HEK293 (cell line): ENCODE results near the gene DAPK2.

Experiments used
- KLF16 ChIP-seq: fragments of 450-650 bp; formaldehyde crosslinking; IDR thresholded peaks from 2 replicates; pipeline ENCODE4 v1.5.1; 2017; ENCODE audit warnings: missing biosample characterization, missing genetic modification characterization
- ZNF175 ChIP-seq: fragments of 450-650 bp; formaldehyde crosslinking; IDR thresholded peaks from 2 replicates; pipeline ENCODE4 v1.5.1; 2016; ENCODE audit warnings: missing biosample characterization, missing genetic modification characterization
- ZNF473 ChIP-seq: fragments of 450-650 bp; formaldehyde crosslinking; IDR thresholded peaks from 2 replicates; pipeline ENCODE4 v1.5.1; 2017; ENCODE audit warnings: missing biosample characterization, missing genetic modification characterization
- TF ChIP-seq, protein P1 (sequence below): fragments of 450-650 bp; formaldehyde crosslinking; optimal IDR thresholded peaks from 2 replicates; pipeline ENCODE3; 2016; ENCODE audit warnings: missing biosample characterization, mild to moderate bottlenecking, missing genetic modification characterization
- TF ChIP-seq, protein P2 (sequence below): fragments of 450-650 bp; formaldehyde crosslinking; IDR thresholded peaks from 2 replicates; pipeline ENCODE4 v1.5.1; 2016; ENCODE audit warnings: missing biosample characterization, missing genetic modification characterization
- TF ChIP-seq, protein P3 (sequence below): fragments of 450-650 bp; formaldehyde crosslinking; IDR thresholded peaks from 2 replicates; pipeline ENCODE4 v1.5.1; 2016; ENCODE audit warnings: missing biosample characterization, missing genetic modification characterization

DNA sequence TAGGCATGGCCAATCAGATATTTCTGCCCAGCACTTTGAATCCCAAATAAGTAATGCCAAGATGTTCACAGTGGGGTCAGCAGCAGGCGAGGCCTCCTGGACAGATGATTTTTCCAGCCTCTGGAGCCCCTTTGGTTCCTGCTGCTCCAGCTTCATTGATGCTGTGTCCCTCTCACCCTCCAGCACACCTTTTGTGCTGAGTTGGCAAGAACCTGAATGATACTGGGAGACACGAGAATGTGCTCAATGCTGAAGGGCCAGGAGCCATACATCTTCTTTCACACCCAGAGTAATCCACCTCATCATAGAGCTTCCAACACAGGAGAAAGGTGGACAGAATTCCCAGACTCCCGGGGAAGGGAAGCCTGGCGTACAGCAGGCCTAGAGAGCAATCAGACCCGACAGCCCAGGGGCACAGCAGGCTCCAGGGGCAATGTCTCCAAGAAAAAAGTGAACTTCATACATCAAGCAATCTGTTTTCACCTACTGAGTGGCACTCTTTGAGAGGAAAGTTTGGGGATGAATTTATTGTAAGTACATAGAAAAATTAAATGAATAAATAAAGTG is 6.7 kb upstream of the DAPK2 start:
- TF ChIP-seq ZNF175 (no peak), ZNF473 (tag by site-specific recombination) (no peak), KLF16 (no peak)
- TF ChIP-seq, protein P1, sequence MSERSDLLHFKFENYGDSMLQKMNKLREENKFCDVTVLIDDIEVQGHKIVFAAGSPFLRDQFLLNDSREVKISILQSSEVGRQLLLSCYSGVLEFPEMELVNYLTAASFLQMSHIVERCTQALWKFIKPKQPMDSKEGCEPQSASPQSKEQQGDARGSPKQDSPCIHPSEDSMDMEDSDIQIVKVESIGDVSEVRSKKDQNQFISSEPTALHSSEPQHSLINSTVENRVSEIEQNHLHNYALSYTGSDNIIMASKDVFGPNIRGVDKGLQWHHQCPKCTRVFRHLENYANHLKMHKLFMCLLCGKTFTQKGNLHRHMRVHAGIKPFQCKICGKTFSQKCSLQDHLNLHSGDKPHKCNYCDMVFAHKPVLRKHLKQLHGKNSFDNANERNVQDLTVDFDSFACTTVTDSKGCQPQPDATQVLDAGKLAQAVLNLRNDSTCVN (tag by site-specific recombination) = no peak
- TF ChIP-seq, protein P2, sequence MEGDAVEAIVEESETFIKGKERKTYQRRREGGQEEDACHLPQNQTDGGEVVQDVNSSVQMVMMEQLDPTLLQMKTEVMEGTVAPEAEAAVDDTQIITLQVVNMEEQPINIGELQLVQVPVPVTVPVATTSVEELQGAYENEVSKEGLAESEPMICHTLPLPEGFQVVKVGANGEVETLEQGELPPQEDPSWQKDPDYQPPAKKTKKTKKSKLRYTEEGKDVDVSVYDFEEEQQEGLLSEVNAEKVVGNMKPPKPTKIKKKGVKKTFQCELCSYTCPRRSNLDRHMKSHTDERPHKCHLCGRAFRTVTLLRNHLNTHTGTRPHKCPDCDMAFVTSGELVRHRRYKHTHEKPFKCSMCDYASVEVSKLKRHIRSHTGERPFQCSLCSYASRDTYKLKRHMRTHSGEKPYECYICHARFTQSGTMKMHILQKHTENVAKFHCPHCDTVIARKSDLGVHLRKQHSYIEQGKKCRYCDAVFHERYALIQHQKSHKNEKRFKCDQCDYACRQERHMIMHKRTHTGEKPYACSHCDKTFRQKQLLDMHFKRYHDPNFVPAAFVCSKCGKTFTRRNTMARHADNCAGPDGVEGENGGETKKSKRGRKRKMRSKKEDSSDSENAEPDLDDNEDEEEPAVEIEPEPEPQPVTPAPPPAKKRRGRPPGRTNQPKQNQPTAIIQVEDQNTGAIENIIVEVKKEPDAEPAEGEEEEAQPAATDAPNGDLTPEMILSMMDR (tag by site-specific recombination) = no peak
- TF ChIP-seq, protein P3, sequence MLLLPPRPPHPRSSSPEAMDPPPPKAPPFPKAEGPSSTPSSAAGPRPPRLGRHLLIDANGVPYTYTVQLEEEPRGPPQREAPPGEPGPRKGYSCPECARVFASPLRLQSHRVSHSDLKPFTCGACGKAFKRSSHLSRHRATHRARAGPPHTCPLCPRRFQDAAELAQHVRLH (tag by site-specific recombination) = no peak
